NT2/D1 (cell line): Measurements from ENCODE around the gene CHAF1A.

Experiments
- DNase-seq: peaks from one replicate; pipeline ENCODE4 v3.0.0-alpha.2; 2011; ENCODE audit warnings: low read depth, low spot score
- H3K27me3 ChIP-seq: 2 replicates; pipeline ENCODE4 v1.6.0; 2011; ENCODE audit warnings: mild to moderate bottlenecking; ENCODE audit not compliant: insufficient read length, insufficient read depth
- H3K36me3 ChIP-seq: 2 replicates; pipeline ENCODE4 v1.6.1; 2011; ENCODE audit warnings: mild to moderate bottlenecking, low read length, mixed read lengths; ENCODE audit not compliant: insufficient read depth, insufficient read length
- H3K4me1 ChIP-seq: 2 replicates; pipeline ENCODE4 v1.5.1; 2011; ENCODE audit not compliant: insufficient read depth, insufficient read length
- H3K4me3 ChIP-seq: 2 replicates; pipeline ENCODE4 v1.5.1; 2011; ENCODE audit warnings: low read depth; ENCODE audit not compliant: insufficient read length
- H3K9ac ChIP-seq: 2 replicates; pipeline ENCODE4 v1.6.0; 2011; ENCODE audit warnings: low read depth; ENCODE audit not compliant: insufficient read length
- H3K9me3 ChIP-seq: 2 replicates; pipeline ENCODE4 v1.5.1; 2011; ENCODE audit warnings: mild to moderate bottlenecking, low read length; ENCODE audit not compliant: insufficient read depth
- SUZ12 ChIP-seq: IDR thresholded peaks from 2 replicates; pipeline ENCODE4 v1.6.1; 2011; ENCODE audit not compliant: insufficient read length, insufficient read depth; ENCODE audit errors: extremely low read depth
- YY1 ChIP-seq: IDR thresholded peaks from 2 replicates; pipeline ENCODE4 v1.6.1; 2011; ENCODE audit not compliant: insufficient read length, insufficient read depth
- ZNF274 ChIP-seq: IDR thresholded peaks from 2 replicates; pipeline ENCODE4 v1.6.1; 2011; ENCODE audit warnings: mild to moderate bottlenecking, low read depth, low read length

CHAF1A gene

GRCh38 chr19:4367781-4368127 lies 34.7 kb upstream of the CHAF1A start:
- Histone ChIP-seq H3K27me3 (no peaks in the 10 kb centered on the region), H3K36me3 (peaks cover 73% of the 10 kb centered on the region), H3K4me3 (no peak overlapping the region), H3K4me1 (peaks cover 35% of the 10 kb centered on the region), H3K9ac (no peak overlapping the region), H3K9me3 (no peaks in the 10 kb centered on the region)
- TF ChIP-seq ZNF274, result no peak
- no peak for TF ChIP-seq YY1
- TF ChIP-seq SUZ12, result no peak
- DNase-seq, result no peak

GRCh38 chr19:4368128-4368820 lies 34.2 kb upstream of the CHAF1A start:
- H3K27me3 ChIP-seq, result no peaks in the 10 kb centered on the region
- no peak overlapping the region for H3K4me3 ChIP-seq
- no peaks in the 10 kb centered on the region for H3K9me3 ChIP-seq
- H3K4me1 ChIP-seq, result peaks cover 35% of the 10 kb centered on the region
- no peak for DNase-seq
- peak overlapping the region; percentile 64 for H3K9ac ChIP-seq
- H3K36me3 ChIP-seq, result peaks cover 73% of the 10 kb centered on the region
- no peak for TF ChIP-seq ZNF274
- no peak for TF ChIP-seq YY1
- TF ChIP-seq SUZ12, result no peak

- Histone ChIP-seq H3K4me1 (peaks cover 38% of the 10 kb centered on the region), H3K27me3 (no peaks in the 10 kb centered on the region), H3K4me3 (no peak overlapping the region), H3K36me3 (peaks cover 70% of the 10 kb centered on the region), H3K9me3 (no peaks in the 10 kb centered on the region), H3K9ac (peak overlapping the region; percentile 51)
- DNase-seq, result no peak
- TF ChIP-seq SUZ12, result no peak
- TF ChIP-seq ZNF274, result no peak
- no peak for TF ChIP-seq YY1
Measured at GRCh38 chr19:4369109-4369887, 33.1 kb upstream of the CHAF1A start.

- H3K36me3 ChIP-seq, result peaks cover 67% of the 10 kb centered on the region
- H3K9ac ChIP-seq, result no peak overlapping the region
- TF ChIP-seq SUZ12 (no peak), YY1 (no peak), ZNF274 (no peak)
- H3K4me1 ChIP-seq, result peaks cover 44% of the 10 kb centered on the region
- no peaks in the 10 kb centered on the region for H3K9me3 ChIP-seq
- H3K4me3 ChIP-seq, result no peak overlapping the region
- no peak for DNase-seq
- H3K27me3 ChIP-seq, result no peaks in the 10 kb centered on the region
Measured at GRCh38 chr19:4369888-4370260, 32.6 kb upstream of the CHAF1A start.

- Histone ChIP-seq H3K4me1 (peaks cover 47% of the 10 kb centered on the region), H3K27me3 (no peaks in the 10 kb centered on the region), H3K9me3 (no peaks in the 10 kb centered on the region), H3K36me3 (peaks cover 61% of the 10 kb centered on the region), H3K9ac (no peak overlapping the region), H3K4me3 (no peak overlapping the region)
- DNase-seq, result no peak
- no peak for TF ChIP-seq ZNF274
- TF ChIP-seq YY1, result no peak
- TF ChIP-seq SUZ12, result no peak
Measured at GRCh38 chr19:4370418-4371041, 31.9 kb upstream of the CHAF1A start.

- no peak for TF ChIP-seq YY1
- no peak for TF ChIP-seq SUZ12
- DNase-seq, result no peak
- H3K4me1 ChIP-seq, result peaks cover 49% of the 10 kb centered on the region
- H3K9ac ChIP-seq, result peak overlapping the region; percentile 27
- no peak overlapping the region for H3K4me3 ChIP-seq
- peaks cover 51% of the 10 kb centered on the region for H3K36me3 ChIP-seq
- no peaks in the 10 kb centered on the region for H3K9me3 ChIP-seq
- no peaks in the 10 kb centered on the region for H3K27me3 ChIP-seq
Measured at GRCh38 chr19:4371247-4372164, 30.9 kb upstream of the CHAF1A start.
